Left ventricle myocardium inferior (tissue), 1 donor: Measurements from ENCODE around the gene CACNB4. TPM values are rescaled to one million over a fixed set of nuclear protein-coding genes. Genes with fewer than 3 reads are reported as not detected.

ENCODE experiments used
- DNase-seq: peaks from one replicate; pipeline ENCODE4 v3.0.0-alpha.2; 2020
- H3K27ac ChIP-seq: fragments of 200-600 bp; replicated peaks from 2 replicates; pipeline ENCODE4 v1.8.0; 2021
- H3K27me3 ChIP-seq: fragments of 200-600 bp; 2 replicates; pipeline ENCODE4 v1.8.0; 2021; ENCODE audit warnings: low read depth
- H3K36me3 ChIP-seq: fragments of 200-600 bp; 2 replicates; pipeline ENCODE4 v1.8.0; 2021
- H3K4me1 ChIP-seq: fragments of 200-600 bp; 2 replicates; pipeline ENCODE4 v1.8.0; 2021
- H3K4me3 ChIP-seq: fragments of 200-600 bp; 2 replicates; pipeline ENCODE4 v1.8.0; 2021; ENCODE audit warnings: mild to moderate bottlenecking, moderate library complexity
- H3K9me3 ChIP-seq: fragments of 200-600 bp; replicated peaks from 2 replicates; pipeline ENCODE4 v1.8.0; 2021
- intact Hi-C: fragments of 100-400 bp; cut with micrococcal nuclease; formaldehyde crosslinking; loops from one replicate; pipeline ENCODE4 v1.11.0; 2022
- total RNA-seq: library from RNA; stranded (reverse); fragmentation: NEBNext Ultra II Directional; extraction: Animal tissue kit (Norgen Biotek cat#: 25700); gene quantifications from one replicate; pipeline ENCODE4 v1.2.1, GENCODE V29; 2021
- TF ChIP-seq, protein P1 (sequence below): fragments of 200-600 bp; IDR thresholded peaks from 2 replicates; pipeline ENCODE4 v1.8.0; 2021; ENCODE audit warnings: antibody characterized with exemption, mild to moderate bottlenecking, borderline replicate concordance
- donor health status: DM: no; HTN: yes; CAD: no; lungs with severe emphysema.

Gene CACNB4
- total RNA-seq, 1 donor from 2014 or later: 0.25 TPM

GRCh38 chr2:151793123-151793522, 305.7 kb downstream of the CACNB4 start:
- no peak overlapping the region for H3K4me3 ChIP-seq
- peaks cover 6% of the 10 kb centered on the region for H3K9me3 ChIP-seq
- H3K4me1 ChIP-seq: peaks cover 14% of the 10 kb centered on the region
- H3K27me3 ChIP-seq: no peaks in the 10 kb centered on the region
- H3K27ac ChIP-seq: no peak overlapping the region
- H3K36me3 ChIP-seq: peaks cover 16% of the 10 kb centered on the region
- no peak for DNase-seq
- intact Hi-C loops: no loop called here
- TF ChIP-seq, protein P1, sequence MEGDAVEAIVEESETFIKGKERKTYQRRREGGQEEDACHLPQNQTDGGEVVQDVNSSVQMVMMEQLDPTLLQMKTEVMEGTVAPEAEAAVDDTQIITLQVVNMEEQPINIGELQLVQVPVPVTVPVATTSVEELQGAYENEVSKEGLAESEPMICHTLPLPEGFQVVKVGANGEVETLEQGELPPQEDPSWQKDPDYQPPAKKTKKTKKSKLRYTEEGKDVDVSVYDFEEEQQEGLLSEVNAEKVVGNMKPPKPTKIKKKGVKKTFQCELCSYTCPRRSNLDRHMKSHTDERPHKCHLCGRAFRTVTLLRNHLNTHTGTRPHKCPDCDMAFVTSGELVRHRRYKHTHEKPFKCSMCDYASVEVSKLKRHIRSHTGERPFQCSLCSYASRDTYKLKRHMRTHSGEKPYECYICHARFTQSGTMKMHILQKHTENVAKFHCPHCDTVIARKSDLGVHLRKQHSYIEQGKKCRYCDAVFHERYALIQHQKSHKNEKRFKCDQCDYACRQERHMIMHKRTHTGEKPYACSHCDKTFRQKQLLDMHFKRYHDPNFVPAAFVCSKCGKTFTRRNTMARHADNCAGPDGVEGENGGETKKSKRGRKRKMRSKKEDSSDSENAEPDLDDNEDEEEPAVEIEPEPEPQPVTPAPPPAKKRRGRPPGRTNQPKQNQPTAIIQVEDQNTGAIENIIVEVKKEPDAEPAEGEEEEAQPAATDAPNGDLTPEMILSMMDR: no peak

- Histone ChIP-seq H3K9me3 (peaks cover 6% of the 10 kb centered on the region), H3K27ac (no peak overlapping the region), H3K27me3 (no peaks in the 10 kb centered on the region), H3K4me3 (no peak overlapping the region), H3K36me3 (peaks cover 21% of the 10 kb centered on the region), H3K4me1 (peaks cover 13% of the 10 kb centered on the region)
- TF ChIP-seq, protein P1: no peak
- no peak for DNase-seq
- intact Hi-C loops: no loop called here
These were observed 306.3 kb downstream of the CACNB4 start for GRCh38 chr2:151792589-151792988.

- Histone ChIP-seq H3K4me1 (peaks cover 2% of the 10 kb centered on the region), H3K9me3 (peaks cover 6% of the 10 kb centered on the region), H3K27me3 (no peaks in the 10 kb centered on the region), H3K27ac (no peak overlapping the region), H3K36me3 (peaks cover 21% of the 10 kb centered on the region), H3K4me3 (no peak overlapping the region)
- TF ChIP-seq, protein P1: no peak
- no peak for DNase-seq
- intact Hi-C loops: no loop called here
These were observed 307.3 kb downstream of the CACNB4 start for GRCh38 chr2:151791545-151791944.

DNA sequence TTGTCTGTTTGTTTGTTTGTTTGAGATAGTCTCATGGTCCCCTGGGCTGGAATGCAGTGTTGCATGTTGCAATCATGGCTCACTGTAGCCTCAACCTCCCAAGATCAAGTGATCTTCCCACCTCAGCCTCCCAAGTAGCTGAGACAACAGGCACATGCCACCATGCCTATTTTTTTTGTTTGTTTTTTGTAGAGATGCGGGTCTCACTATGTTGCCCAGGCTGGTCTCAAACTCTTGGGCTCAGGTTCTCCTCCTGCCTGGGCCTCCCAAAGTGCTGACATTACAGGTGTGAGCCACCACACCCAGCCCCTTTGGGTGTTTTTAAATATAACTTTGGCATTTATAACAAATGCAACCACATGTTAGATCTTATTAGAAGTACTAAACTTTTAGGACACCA, 308.2 kb downstream of the CACNB4 start:
- Histone ChIP-seq H3K4me1 (no peaks in the 10 kb centered on the region), H3K27ac (no peak overlapping the region), H3K4me3 (no peak overlapping the region), H3K9me3 (peaks cover 6% of the 10 kb centered on the region), H3K27me3 (no peaks in the 10 kb centered on the region), H3K36me3 (peaks cover 18% of the 10 kb centered on the region)
- DNase-seq: no peak
- intact Hi-C loops: no loop called here
- TF ChIP-seq, protein P1: no peak

- no peak for DNase-seq
These were observed 309.6 kb downstream of the CACNB4 start for GRCh38 chr2:151789055-151789834.

More at GRCh38 chr2:151789055-151789834, 309.6 kb downstream of the CACNB4 start:
- Histone ChIP-seq H3K27me3 (no peaks in the 10 kb centered on the region), H3K27ac (no peak overlapping the region), H3K36me3 (peaks cover 27% of the 10 kb centered on the region), H3K4me3 (no peak overlapping the region), H3K9me3 (peaks cover 6% of the 10 kb centered on the region), H3K4me1 (no peaks in the 10 kb centered on the region)
- intact Hi-C loops: no loop called here
- TF ChIP-seq, protein P1: no peak
